NB4 (cell line): ENCODE results near the gene SPG21.

Experiments
- CTCF ChIP-seq: IDR thresholded peaks from one replicate; pipeline ENCODE4 v1.5.1; 2012; ENCODE audit warnings: low read depth, low read length
- MAX ChIP-seq: IDR thresholded peaks from 2 replicates; pipeline ENCODE4 v1.6.1; 2011; ENCODE audit warnings: low read depth, low read length
- MYC ChIP-seq: IDR thresholded peaks from 2 replicates; pipeline ENCODE4 v1.6.1; 2011; ENCODE audit warnings: low read depth, low read length
- POLR2A ChIP-seq: IDR thresholded peaks from 2 replicates; pipeline ENCODE4 v1.6.1; 2011; ENCODE audit warnings: mild to moderate bottlenecking; ENCODE audit not compliant: insufficient read length; ENCODE audit errors: extremely low read depth

GRCh38 chr15:64948916-64949315, 40.8 kb downstream of the SPG21 start:
- TF ChIP-seq CTCF (no peak), POLR2A (no peak), MAX (no peak), MYC (no peak)
